ENCODE results near the gene SORCS2. TPM values are rescaled to one million over a fixed set of nuclear protein-coding genes. Genes with fewer than 3 reads are reported as not detected.

The SORCS2 gene
- polyA plus RNA-seq, 1 donor from 2014 or later = 1.0 TPM

DNA sequence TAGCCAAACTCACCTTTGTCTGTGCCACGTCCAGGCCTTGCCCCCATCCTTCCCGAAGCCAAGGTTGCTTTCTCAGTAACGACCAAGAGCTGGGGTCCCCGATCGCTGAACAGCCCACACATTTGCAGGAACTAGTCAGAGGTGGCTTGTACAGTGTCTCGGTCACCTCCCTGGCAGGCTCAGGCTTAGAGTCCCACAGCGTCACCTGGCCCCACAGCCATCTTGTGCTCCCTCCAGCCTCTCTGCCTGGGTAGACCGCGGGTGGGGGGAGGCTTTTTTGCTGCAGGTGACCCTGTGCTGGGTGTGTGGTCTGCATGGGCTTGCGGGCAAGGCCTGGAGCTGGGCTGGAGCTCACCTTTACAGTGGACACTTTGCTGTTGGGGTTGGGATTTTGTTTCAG lies 182.2 kb downstream of the SORCS2 start:
- Histone ChIP-seq H3K4me3 (ENCODE audit: low read length) (no peak overlapping the region), H3K27ac (ENCODE audit: low read length) (no peak overlapping the region)
- TF ChIP-seq POLR2AphosphoS5 (IDR thresholded peaks at IDR 0.05) = no peak
- TF ChIP-seq, protein P1, sequence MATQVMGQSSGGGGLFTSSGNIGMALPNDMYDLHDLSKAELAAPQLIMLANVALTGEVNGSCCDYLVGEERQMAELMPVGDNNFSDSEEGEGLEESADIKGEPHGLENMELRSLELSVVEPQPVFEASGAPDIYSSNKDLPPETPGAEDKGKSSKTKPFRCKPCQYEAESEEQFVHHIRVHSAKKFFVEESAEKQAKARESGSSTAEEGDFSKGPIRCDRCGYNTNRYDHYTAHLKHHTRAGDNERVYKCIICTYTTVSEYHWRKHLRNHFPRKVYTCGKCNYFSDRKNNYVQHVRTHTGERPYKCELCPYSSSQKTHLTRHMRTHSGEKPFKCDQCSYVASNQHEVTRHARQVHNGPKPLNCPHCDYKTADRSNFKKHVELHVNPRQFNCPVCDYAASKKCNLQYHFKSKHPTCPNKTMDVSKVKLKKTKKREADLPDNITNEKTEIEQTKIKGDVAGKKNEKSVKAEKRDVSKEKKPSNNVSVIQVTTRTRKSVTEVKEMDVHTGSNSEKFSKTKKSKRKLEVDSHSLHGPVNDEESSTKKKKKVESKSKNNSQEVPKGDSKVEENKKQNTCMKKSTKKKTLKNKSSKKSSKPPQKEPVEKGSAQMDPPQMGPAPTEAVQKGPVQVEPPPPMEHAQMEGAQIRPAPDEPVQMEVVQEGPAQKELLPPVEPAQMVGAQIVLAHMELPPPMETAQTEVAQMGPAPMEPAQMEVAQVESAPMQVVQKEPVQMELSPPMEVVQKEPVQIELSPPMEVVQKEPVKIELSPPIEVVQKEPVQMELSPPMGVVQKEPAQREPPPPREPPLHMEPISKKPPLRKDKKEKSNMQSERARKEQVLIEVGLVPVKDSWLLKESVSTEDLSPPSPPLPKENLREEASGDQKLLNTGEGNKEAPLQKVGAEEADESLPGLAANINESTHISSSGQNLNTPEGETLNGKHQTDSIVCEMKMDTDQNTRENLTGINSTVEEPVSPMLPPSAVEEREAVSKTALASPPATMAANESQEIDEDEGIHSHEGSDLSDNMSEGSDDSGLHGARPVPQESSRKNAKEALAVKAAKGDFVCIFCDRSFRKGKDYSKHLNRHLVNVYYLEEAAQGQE (IDR thresholded peaks at IDR 0.05; ENCODE audit: borderline replicate concordance) = no peak
- TF ChIP-seq, protein P2, sequence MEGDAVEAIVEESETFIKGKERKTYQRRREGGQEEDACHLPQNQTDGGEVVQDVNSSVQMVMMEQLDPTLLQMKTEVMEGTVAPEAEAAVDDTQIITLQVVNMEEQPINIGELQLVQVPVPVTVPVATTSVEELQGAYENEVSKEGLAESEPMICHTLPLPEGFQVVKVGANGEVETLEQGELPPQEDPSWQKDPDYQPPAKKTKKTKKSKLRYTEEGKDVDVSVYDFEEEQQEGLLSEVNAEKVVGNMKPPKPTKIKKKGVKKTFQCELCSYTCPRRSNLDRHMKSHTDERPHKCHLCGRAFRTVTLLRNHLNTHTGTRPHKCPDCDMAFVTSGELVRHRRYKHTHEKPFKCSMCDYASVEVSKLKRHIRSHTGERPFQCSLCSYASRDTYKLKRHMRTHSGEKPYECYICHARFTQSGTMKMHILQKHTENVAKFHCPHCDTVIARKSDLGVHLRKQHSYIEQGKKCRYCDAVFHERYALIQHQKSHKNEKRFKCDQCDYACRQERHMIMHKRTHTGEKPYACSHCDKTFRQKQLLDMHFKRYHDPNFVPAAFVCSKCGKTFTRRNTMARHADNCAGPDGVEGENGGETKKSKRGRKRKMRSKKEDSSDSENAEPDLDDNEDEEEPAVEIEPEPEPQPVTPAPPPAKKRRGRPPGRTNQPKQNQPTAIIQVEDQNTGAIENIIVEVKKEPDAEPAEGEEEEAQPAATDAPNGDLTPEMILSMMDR (IDR thresholded peaks at IDR 0.05; ENCODE audit: poor library complexity, severe bottlenecking) = no peak
- TF ChIP-seq TAF1 (IDR thresholded peaks at IDR 0.05; ENCODE audit: low read depth) = no peak
- no peak for TF ChIP-seq EP300 (conservative IDR thresholded peaks at IDR 0.05; ENCODE audit: poor library complexity, severe bottlenecking)
- TF ChIP-seq MXI1 (conservative IDR thresholded peaks at IDR 0.05; ENCODE audit: poor library complexity, severe bottlenecking) = no peak
- TF ChIP-seq SMC3 (conservative IDR thresholded peaks at IDR 0.05; ENCODE audit: poor library complexity) = no peak
- no peak for TF ChIP-seq RAD21 (conservative IDR thresholded peaks at IDR 0.05)
- TF ChIP-seq EZH2 (IDR thresholded peaks at IDR 0.05; ENCODE audit: borderline replicate concordance, insufficient read depth, low read length, poor library complexity, severe bottlenecking) = no peak

DNA sequence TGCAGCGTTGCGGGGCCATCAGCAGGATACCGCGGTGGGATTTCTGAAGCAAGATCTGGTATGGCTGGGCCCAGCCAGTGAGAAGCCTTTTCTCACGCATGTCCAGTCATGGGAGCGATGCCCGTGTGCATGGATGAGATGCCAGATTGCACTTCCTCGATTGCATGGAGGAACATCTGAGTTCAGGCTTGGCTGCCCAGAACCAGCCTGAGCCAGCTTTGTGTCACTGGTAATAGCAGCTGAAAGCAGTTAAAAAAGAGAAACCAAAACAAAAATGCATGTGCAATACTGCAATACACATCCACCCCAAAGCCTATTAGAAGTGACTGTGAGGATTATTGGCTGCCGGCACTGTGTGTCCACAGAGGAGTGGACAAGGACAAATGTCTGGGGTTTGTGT lies 183.1 kb downstream of the SORCS2 start:
- no peak overlapping the region for H3K9ac ChIP-seq (ENCODE audit: low read length)
- H4K20me1 ChIP-seq (ENCODE audit: insufficient read depth) = no peaks in the 10 kb centered on the region
- no peaks in the 10 kb centered on the region for H3K36me3 ChIP-seq (ENCODE audit: insufficient read depth, low read length)
- no peaks in the 10 kb centered on the region for H3K9me3 ChIP-seq (ENCODE audit: low read length)
- H2AFZ ChIP-seq (ENCODE audit: low read depth, low read length) = no peak overlapping the region
- no peaks in the 10 kb centered on the region for H3K9me2 ChIP-seq (ENCODE audit: insufficient read depth, low read length)
- TF ChIP-seq SMC3 (conservative IDR thresholded peaks at IDR 0.05; ENCODE audit: poor library complexity) (no peak), EP300 (conservative IDR thresholded peaks at IDR 0.05; ENCODE audit: poor library complexity, severe bottlenecking) (no peak), POLR2AphosphoS5 (IDR thresholded peaks at IDR 0.05) (no peak), TAF1 (IDR thresholded peaks at IDR 0.05; ENCODE audit: low read depth) (no peak), RAD21 (conservative IDR thresholded peaks at IDR 0.05) (no peak), EZH2 (IDR thresholded peaks at IDR 0.05; ENCODE audit: borderline replicate concordance, insufficient read depth, low read length, poor library complexity, severe bottlenecking) (no peak), MXI1 (conservative IDR thresholded peaks at IDR 0.05; ENCODE audit: poor library complexity, severe bottlenecking) (no peak)
- TF ChIP-seq, protein P1 (IDR thresholded peaks at IDR 0.05; ENCODE audit: borderline replicate concordance) = no peak
- TF ChIP-seq, protein P2 (IDR thresholded peaks at IDR 0.05; ENCODE audit: poor library complexity, severe bottlenecking) = no peak
- no peak overlapping the region for H3K4me2 ChIP-seq (ENCODE audit: low read length)
- no peaks in the 10 kb centered on the region for H3F3A ChIP-seq (ENCODE audit: insufficient read depth, low read length, poor library complexity, severe bottlenecking)
- H3K79me2 ChIP-seq (replicated peaks; ENCODE audit: insufficient read depth, low read length) = no peaks in the 10 kb centered on the region
- H3K27ac ChIP-seq (ENCODE audit: low read length) = no peak overlapping the region
- H3K27me3 ChIP-seq (ENCODE audit: insufficient read depth, low read depth, low read length) = no peaks in the 10 kb centered on the region
- H3K4me3 ChIP-seq (ENCODE audit: low read length) = no peak overlapping the region

More for the DNA sequence above, 182.2 kb downstream of the SORCS2 start:
- Histone ChIP-seq H3K36me3 (ENCODE audit: insufficient read depth, low read length) (no peaks in the 10 kb centered on the region), H3K9me3 (ENCODE audit: low read length) (no peaks in the 10 kb centered on the region), H3K79me2 (replicated peaks; ENCODE audit: insufficient read depth, low read length) (no peaks in the 10 kb centered on the region), H3K9ac (ENCODE audit: low read length) (no peak overlapping the region), H4K20me1 (ENCODE audit: insufficient read depth) (no peaks in the 10 kb centered on the region), H2AFZ (ENCODE audit: low read depth, low read length) (no peak overlapping the region), H3K27me3 (ENCODE audit: insufficient read depth, low read depth, low read length) (no peaks in the 10 kb centered on the region), H3K9me2 (ENCODE audit: insufficient read depth, low read length) (no peaks in the 10 kb centered on the region), H3K4me2 (ENCODE audit: low read length) (no peak overlapping the region), H3F3A (ENCODE audit: insufficient read depth, low read length, poor library complexity, severe bottlenecking) (no peaks in the 10 kb centered on the region)

Measured in neural cell (in vitro differentiated cells).